ENCODE results near the gene ABHD2.
"Not testable (repeated sequence)": the region's sequence is repeated elsewhere in the genome, so short reads cannot be mapped to it uniquely, and the experiment has no call there.

- TF ChIP-seq, protein P1, sequence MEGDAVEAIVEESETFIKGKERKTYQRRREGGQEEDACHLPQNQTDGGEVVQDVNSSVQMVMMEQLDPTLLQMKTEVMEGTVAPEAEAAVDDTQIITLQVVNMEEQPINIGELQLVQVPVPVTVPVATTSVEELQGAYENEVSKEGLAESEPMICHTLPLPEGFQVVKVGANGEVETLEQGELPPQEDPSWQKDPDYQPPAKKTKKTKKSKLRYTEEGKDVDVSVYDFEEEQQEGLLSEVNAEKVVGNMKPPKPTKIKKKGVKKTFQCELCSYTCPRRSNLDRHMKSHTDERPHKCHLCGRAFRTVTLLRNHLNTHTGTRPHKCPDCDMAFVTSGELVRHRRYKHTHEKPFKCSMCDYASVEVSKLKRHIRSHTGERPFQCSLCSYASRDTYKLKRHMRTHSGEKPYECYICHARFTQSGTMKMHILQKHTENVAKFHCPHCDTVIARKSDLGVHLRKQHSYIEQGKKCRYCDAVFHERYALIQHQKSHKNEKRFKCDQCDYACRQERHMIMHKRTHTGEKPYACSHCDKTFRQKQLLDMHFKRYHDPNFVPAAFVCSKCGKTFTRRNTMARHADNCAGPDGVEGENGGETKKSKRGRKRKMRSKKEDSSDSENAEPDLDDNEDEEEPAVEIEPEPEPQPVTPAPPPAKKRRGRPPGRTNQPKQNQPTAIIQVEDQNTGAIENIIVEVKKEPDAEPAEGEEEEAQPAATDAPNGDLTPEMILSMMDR (IDR thresholded peaks at IDR 0.05; ENCODE audit: low read depth, low read length) = not testable (repeated sequence)
- TF ChIP-seq EZH2phosphoT487 (IDR thresholded peaks at IDR 0.05; ENCODE audit: low read depth) = not testable (repeated sequence)
These were observed 32.3 kb downstream of the ABHD2 start for GRCh38 chr15:89120479-89121000.

All from OCI-LY3 (cell line).